H9 (cell line): ENCODE data around the gene INPP5B. TPM values are rescaled to one million over a fixed set of nuclear protein-coding genes. Genes with fewer than 3 reads are reported as not detected.

Experiments used
- DNase-seq: peaks from one replicate; pipeline ENCODE4 v3.0.0-alpha.2; 2017
- H2AFZ ChIP-seq: one replicate; pipeline ENCODE4 v1.6.1; 2013; ENCODE audit warnings: mild to moderate bottlenecking, low read length, control low read depth, moderate library complexity
- H2AK5ac ChIP-seq: 2 replicates; pipeline ENCODE4 v1.6.1; 2013; ENCODE audit warnings: low read length, control low read depth, mixed read lengths; ENCODE audit not compliant: insufficient read length
- H2BK120ac ChIP-seq: one replicate; pipeline ENCODE4 v1.6.1; 2013; ENCODE audit warnings: low read depth, mild to moderate bottlenecking, low read length, control low read depth, inconsistent platforms; ENCODE audit not compliant: poor library complexity, severe bottlenecking
- H2BK12ac ChIP-seq: 2 replicates; pipeline ENCODE4 v1.6.1; 2013; ENCODE audit warnings: low read length, control low read depth, mixed read lengths, low read depth; ENCODE audit not compliant: insufficient read length
- H2BK15ac ChIP-seq: 2 replicates; pipeline ENCODE4 v1.6.1; 2013; ENCODE audit warnings: low read depth, low read length, control low read depth
- H2BK20ac ChIP-seq: one replicate; pipeline ENCODE4 v1.6.1; 2013; ENCODE audit warnings: low read depth, mild to moderate bottlenecking, low read length, control low read depth, inconsistent platforms; ENCODE audit not compliant: poor library complexity, severe bottlenecking
- H2BK5ac ChIP-seq: 2 replicates; pipeline ENCODE4 v1.6.1; 2013; ENCODE audit warnings: low read length, control low read depth, mixed read lengths; ENCODE audit not compliant: insufficient read length
- H3K14ac ChIP-seq: 2 replicates; pipeline ENCODE4 v1.6.1; 2013; ENCODE audit warnings: low read length, control low read depth; ENCODE audit not compliant: insufficient read depth
- H3K18ac ChIP-seq: 2 replicates; pipeline ENCODE4 v1.6.1; 2013; ENCODE audit warnings: low read depth, mild to moderate bottlenecking, mixed read lengths, low read length, control low read depth; ENCODE audit not compliant: insufficient read length
- H3K23ac ChIP-seq: 2 replicates; pipeline ENCODE4 v1.6.1; 2013; ENCODE audit warnings: low read length, control low read depth, mixed read lengths, low read depth; ENCODE audit not compliant: insufficient read length
- H3K23me2 ChIP-seq: 2 replicates; pipeline ENCODE4 v1.6.1; 2013; ENCODE audit warnings: low read depth, mild to moderate bottlenecking, mixed read lengths, low read length, control low read depth; ENCODE audit not compliant: insufficient read length, poor library complexity, severe bottlenecking
- H3K27ac ChIP-seq: 2 replicates; pipeline ENCODE4 v1.5.1; 2013; ENCODE audit warnings: low read length, control low read depth, mixed read lengths, low read depth; ENCODE audit not compliant: insufficient read length
- H3K27me3 ChIP-seq: 2 replicates; pipeline ENCODE4 v1.6.1; 2013; ENCODE audit warnings: low read length, control low read depth, inconsistent platforms; ENCODE audit not compliant: insufficient read depth
- H3K4ac ChIP-seq: 2 replicates; pipeline ENCODE4 v1.6.1; 2013; ENCODE audit warnings: low read depth, mild to moderate bottlenecking, control low read depth, inconsistent platforms, low read length, moderate library complexity
- H3K4me1 ChIP-seq: 2 replicates; pipeline ENCODE4 v1.6.1; 2013; ENCODE audit warnings: low read length, control low read depth, inconsistent platforms; ENCODE audit not compliant: insufficient read depth
- H3K4me2 ChIP-seq: 2 replicates; pipeline ENCODE4 v1.6.1; 2013; ENCODE audit warnings: low read length, control low read depth, mixed read lengths; ENCODE audit not compliant: insufficient read length, insufficient read depth
- H3K56ac ChIP-seq: 2 replicates; pipeline ENCODE4 v1.6.1; 2013; ENCODE audit warnings: low read depth, mild to moderate bottlenecking, mixed read lengths, low read length, control low read depth; ENCODE audit not compliant: insufficient read length
- H3K79me1 ChIP-seq: 2 replicates; pipeline ENCODE4 v1.6.1; 2013; ENCODE audit warnings: low read depth, mild to moderate bottlenecking, moderate library complexity, low read length, control low read depth, inconsistent platforms; ENCODE audit not compliant: insufficient read depth, poor library complexity, severe bottlenecking
- H3K79me2 ChIP-seq: 2 replicates; pipeline ENCODE4 v1.6.1; 2013; ENCODE audit warnings: low read length, control low read depth, inconsistent platforms; ENCODE audit not compliant: insufficient read depth
- H3K9ac ChIP-seq: 2 replicates; pipeline ENCODE4 v1.6.1; 2013; ENCODE audit warnings: low read length, control low read depth, mixed read lengths; ENCODE audit not compliant: insufficient read length; ENCODE audit errors: extremely low read depth
- H3K9me3 ChIP-seq: one replicate; pipeline ENCODE4 v1.6.1; 2013; ENCODE audit warnings: low read depth, low read length, inconsistent platforms; ENCODE audit not compliant: control insufficient read depth
- H3T11ph ChIP-seq: one replicate; pipeline ENCODE4 v1.6.1; 2013; ENCODE audit warnings: mild to moderate bottlenecking, low read length, control low read depth, inconsistent platforms
- H4K20me1 ChIP-seq: one replicate; pipeline ENCODE4 v1.6.1; 2013; ENCODE audit not compliant: control insufficient read depth, insufficient read length, insufficient read depth
- H4K5ac ChIP-seq: 2 replicates; pipeline ENCODE4 v1.6.1; 2013; ENCODE audit warnings: low read depth, mild to moderate bottlenecking, mixed read lengths, low read length, control low read depth; ENCODE audit not compliant: insufficient read length
- H4K8ac ChIP-seq: replicated peaks from 2 replicates; pipeline ENCODE4 v1.6.1; 2013; ENCODE audit warnings: low read length, control low read depth, mixed read lengths, low read depth; ENCODE audit not compliant: insufficient read length
- H4K91ac ChIP-seq: 2 replicates; pipeline ENCODE4 v1.6.1; 2013; ENCODE audit warnings: low read depth, mild to moderate bottlenecking, moderate library complexity, mixed read lengths, low read length, control low read depth; ENCODE audit not compliant: insufficient read length
- H3K27ac Mint-ChIP-seq, 3 experiments: 2 replicates in 2 of 3; 3 replicates in 1 of 3; pipeline ENCODE4 v1.8.0; 2020 to 2021; ENCODE audit warnings: mixed read lengths in 3 of 3, mild to moderate bottlenecking in 1 of 3, moderate library complexity in 1 of 3
- H3K27me3 Mint-ChIP-seq: 2 replicates; pipeline ENCODE4 v1.8.0; 2021; ENCODE audit warnings: low read depth, mild to moderate bottlenecking, moderate library complexity, mixed read lengths
- H3K36me3 Mint-ChIP-seq, 3 experiments: 2 replicates in 2 of 3; 3 replicates in 1 of 3; pipeline ENCODE4 v1.8.0; 2020 to 2021; ENCODE audit warnings: low read depth in 3 of 3, mixed read lengths in 3 of 3; ENCODE audit not compliant: insufficient read depth in 1 of 3
- H3K4me1 Mint-ChIP-seq, 2 experiments: 2 replicates each; pipeline ENCODE4 v1.8.0; 2020; ENCODE audit warnings: mixed read lengths in 2 of 2
- H3K4me3 Mint-ChIP-seq, 2 experiments: 2 replicates in 1 of 2; 3 replicates in 1 of 2; pipeline ENCODE4 v1.8.0; 2020 to 2021; ENCODE audit warnings: mild to moderate bottlenecking in 2 of 2, mixed read lengths in 2 of 2, moderate library complexity in 1 of 2
- H3K9me3 Mint-ChIP-seq, 2 experiments: 2 replicates in 1 of 2; 3 replicates in 1 of 2; pipeline ENCODE4 v1.8.0; 2020; ENCODE audit warnings: mild to moderate bottlenecking in 2 of 2, mixed read lengths in 2 of 2, moderate library complexity in 1 of 2
- CTCF ChIP-seq: fragments of 200-600 bp; sonication (generic); conservative IDR thresholded peaks from 3 replicates; pipeline ENCODE4 v1.8.0; 2021; ENCODE audit warnings: antibody characterized with exemption, mild to moderate bottlenecking
- total RNA-seq: library from RNA; stranded (reverse); gene quantifications from 2 replicates; pipeline ENCODE4 v1.2.1, GENCODE V29; 2021

INPP5B gene
- total RNA-seq, 1 experiment from 2014 or later = 28.2 TPM

DNA sequence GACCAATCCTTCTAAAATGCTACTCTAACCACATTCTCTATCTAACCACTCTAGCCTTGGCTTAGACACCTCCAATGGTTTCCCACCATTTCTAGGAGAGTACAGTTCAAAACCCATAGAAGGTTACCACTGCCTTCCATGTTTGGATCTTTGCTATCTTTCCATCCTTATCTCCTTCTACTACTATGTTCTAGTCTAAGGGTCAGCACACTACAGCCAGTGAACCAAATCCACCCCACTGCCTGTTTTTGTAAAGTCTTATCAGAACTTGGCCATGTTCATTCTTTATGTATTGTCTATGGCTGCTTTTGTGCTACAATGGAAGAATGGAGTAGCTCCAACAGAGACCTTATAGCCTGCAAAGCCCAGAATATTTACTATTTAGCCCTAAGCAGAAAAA lies 93.7 kb downstream of the INPP5B start:
- H2AFZ ChIP-seq = no peak overlapping the region
- TF ChIP-seq CTCF = no peak
- H4K8ac ChIP-seq = no peak overlapping the region
- no peak overlapping the region for H3K4ac ChIP-seq
- H3K4me2 ChIP-seq = no peak overlapping the region
- H2BK12ac ChIP-seq = no peak overlapping the region
- no peak overlapping the region for H4K5ac ChIP-seq
- Mint-ChIP-seq H3K4me1 (peaks cover 0 to 2% of the 10 kb centered on the region in 2 experiments; a peak in 1 of 4 replicates), H3K27ac (peak overlapping the region in 1 of 3 experiments; percentile 19; a peak in 2 of 7 replicates), H3K4me3 (no peak overlapping the region), H3K27me3 (no peaks in the 10 kb centered on the region), H3K9me3 (no peaks in the 10 kb centered on the region), H3K36me3 (peaks cover 1 to 24% (median 16%) of the 10 kb centered on the region in 3 experiments)
- H3K14ac ChIP-seq = no peak overlapping the region
- H3K23ac ChIP-seq = no peak overlapping the region
- no peaks in the 10 kb centered on the region for H3K23me2 ChIP-seq
- H3K4me1 ChIP-seq = no peaks in the 10 kb centered on the region
- no peak overlapping the region for H2BK15ac ChIP-seq
- H3K79me1 ChIP-seq = peaks cover 4% of the 10 kb centered on the region
- H3K27ac ChIP-seq = no peak overlapping the region
- H2BK5ac ChIP-seq = no peak overlapping the region
- H3K9me3 ChIP-seq = no peaks in the 10 kb centered on the region
- no peaks in the 10 kb centered on the region for H3K27me3 ChIP-seq
- no peak overlapping the region for H3K56ac ChIP-seq
- no peak overlapping the region for H4K91ac ChIP-seq
- no peak overlapping the region for H2AK5ac ChIP-seq
- H4K20me1 ChIP-seq = no peaks in the 10 kb centered on the region
- no peak for DNase-seq
- no peak overlapping the region for H3K18ac ChIP-seq
- H2BK20ac ChIP-seq = no peak overlapping the region
- H3T11ph ChIP-seq = no peak overlapping the region
- peaks cover 2% of the 10 kb centered on the region; the same call in 1 of the 2 replicates for H3K79me2 ChIP-seq
- H3K9ac ChIP-seq = no peak overlapping the region
- H2BK120ac ChIP-seq = no peak overlapping the region
